ENCODE results near the gene ALPI.
"Not testable (repeated sequence)": the region's sequence is repeated elsewhere in the genome, so short reads cannot be mapped to it uniquely, and the experiment has no call there.

Gene ALPI

DNA sequence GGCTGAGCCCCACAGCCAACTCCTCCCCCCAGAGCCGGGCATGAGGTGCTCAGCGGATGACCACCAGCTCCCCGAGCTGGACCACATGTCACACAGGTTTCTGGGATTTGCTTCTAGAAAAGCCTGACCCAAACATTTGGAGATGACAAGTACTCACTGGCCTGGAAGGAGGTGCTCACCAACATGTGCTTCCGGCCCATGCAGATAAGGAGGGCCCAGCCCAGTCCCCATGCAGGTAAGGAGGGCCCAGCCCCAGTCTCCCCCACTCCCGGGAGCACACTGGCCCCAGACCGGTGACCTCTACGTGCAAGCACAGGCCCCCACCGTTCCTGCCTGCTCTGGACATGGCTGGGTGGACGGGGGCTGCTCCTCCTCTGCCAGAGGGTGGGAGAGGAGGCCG is 14.0 kb upstream of the ALPI start:
- not testable (repeated sequence) for DNase-seq (ENCODE audit: low spot score)

DNA sequence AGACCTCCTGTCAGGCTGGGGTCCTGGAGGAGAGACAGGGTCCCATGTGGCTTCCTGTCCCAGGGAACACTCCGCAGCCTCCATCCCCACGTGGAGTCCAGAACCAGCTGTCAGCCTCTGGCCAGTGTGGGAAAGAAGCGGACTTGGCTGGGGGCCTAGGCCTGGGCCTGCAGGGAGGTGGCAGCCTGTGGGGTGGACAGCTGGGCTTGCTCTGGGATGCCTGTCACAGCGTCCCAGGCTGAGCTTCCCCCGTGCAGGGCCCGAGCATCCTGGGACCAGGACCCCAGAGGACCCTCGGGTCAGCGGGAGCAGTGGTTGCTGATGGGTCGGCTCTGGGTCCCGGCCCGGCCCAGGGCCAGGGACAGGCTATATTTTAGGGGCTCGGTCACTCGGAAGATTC is 13.5 kb upstream of the ALPI start:
- not testable (repeated sequence) for DNase-seq (ENCODE audit: low spot score)

DNA sequence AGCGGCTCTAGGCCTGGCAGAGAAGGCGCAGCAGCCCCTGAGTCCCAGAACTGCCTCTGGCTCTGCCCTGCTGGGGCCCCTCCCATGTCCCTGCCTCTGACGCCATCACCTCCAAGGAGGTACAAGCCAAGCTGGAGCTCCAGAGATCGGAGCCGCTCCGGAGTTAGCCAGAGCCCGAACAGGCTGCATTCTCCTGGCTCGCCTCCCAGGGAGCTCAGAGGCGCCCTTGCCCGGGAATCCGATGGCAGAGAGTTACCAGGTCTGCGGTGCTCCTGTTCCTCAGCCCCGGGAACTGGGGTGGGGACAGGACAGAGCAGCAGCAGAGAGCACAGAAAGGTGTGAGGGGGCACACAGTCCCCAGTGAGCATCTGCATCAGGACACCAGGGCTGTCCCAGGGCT is 12.9 kb upstream of the ALPI start:
- not testable (repeated sequence) for DNase-seq (ENCODE audit: low spot score)

DNA sequence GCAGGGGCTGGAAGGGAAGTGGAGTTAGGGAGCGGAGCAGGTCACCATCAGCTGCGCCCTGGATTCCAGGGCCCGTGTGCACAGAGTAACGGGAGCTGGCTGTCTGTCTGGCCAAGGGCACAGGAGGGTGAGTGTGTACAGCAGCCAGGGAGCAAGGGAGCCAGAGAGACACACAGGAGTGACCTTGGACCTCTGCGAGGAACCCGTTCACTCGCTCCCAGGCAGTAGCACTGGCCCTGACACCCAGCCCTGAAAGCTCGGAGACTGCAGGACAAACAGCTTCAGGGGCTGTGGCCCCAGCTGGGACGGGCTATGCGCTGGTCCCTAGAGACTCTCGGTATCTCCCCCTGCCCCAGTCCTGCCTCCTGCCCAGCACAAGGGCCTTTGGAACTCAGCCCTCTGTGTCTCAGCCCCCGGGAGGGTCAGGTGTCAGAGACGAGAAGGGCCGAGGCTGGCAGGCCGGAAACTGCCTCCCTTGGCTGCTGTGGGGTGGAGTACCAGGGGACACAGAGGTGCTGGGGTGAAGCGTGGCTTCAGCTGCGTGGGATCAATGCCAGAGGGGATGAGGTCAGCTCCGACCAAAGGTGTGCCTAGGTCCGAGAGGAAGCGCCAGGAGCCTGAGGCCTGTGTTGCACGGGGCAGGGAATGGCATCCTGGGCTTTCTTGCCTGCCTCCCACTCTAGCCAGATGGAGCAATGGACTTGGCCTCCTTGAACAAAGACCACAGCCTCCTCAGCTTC is 12.1 kb upstream of the ALPI start:
- not testable (repeated sequence) for DNase-seq (ENCODE audit: low spot score)

DNA sequence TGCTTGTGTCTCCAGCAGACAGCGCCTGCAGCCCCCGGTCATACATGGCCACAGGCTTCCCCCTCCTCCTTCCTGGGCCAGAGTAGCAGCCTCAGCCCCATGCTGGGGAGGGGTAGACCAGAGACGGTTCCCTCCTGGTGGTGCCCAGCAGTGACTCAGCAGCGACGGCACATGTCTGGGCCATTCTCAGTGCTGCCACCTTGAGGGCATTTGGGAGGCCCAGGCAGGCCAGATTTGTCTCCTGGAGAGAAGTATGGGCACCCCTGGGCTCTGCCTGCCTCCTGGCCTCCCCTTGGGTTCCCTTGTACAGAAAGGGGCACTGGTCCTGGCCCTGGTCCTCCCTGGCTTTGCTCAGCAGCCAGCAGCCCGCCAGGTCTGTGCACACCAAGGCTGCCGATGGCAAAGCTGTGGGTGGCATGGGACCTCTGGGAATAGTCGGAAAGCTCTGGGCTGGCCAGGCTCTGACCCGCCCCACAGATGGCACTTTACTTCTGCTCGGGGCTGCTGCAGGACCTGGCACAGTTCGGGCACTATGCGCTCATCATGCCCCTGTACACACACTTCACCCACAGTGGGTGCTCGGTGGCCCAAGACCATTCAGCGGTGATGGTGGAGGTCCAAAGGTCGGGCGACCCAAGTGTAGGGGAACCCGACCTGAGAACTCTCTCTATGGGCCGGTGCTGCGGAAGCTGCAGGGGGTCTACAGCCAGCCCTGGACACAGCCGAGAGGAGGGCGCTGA is 11.4 kb upstream of the ALPI start:
- DNase-seq (ENCODE audit: low spot score), result peak; percentile 59

DNA sequence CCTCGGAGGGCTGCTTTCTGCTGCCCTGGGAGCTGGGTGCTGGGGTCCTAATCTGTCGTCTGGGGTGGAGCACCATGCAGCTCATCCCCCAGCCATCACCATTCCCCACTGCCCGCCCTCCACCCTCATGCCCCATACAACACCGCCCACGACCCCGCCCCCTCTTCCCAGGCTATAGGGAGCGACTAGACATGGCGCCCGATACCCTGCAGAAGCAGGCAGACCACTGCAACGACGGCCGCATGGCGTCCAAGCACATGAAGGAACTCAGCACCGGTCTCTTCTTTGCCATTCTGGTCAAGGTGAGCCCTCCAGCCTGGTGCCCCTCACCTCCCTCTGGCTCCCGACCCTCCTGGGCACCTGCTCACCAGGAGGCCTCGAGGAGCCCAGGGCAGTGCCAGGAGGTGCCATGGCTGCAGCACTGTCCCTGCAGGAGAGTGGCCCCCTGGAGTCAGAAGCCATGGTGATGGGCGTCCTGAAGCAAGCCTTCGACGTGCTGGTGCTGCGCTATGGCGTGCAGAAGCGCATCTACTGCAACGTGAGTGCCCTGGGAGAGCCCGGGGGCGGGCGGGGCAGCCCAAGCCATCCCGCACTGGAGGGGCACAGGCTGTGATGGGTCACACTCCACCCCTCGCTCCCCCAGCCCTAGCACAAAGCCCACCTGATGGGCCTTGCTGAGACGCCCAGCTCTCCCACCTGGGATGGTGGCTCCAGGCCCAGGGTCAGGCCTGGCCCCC is 10.6 kb upstream of the ALPI start:
- DNase-seq (ENCODE audit: low spot score), result not testable (repeated sequence)

DNA sequence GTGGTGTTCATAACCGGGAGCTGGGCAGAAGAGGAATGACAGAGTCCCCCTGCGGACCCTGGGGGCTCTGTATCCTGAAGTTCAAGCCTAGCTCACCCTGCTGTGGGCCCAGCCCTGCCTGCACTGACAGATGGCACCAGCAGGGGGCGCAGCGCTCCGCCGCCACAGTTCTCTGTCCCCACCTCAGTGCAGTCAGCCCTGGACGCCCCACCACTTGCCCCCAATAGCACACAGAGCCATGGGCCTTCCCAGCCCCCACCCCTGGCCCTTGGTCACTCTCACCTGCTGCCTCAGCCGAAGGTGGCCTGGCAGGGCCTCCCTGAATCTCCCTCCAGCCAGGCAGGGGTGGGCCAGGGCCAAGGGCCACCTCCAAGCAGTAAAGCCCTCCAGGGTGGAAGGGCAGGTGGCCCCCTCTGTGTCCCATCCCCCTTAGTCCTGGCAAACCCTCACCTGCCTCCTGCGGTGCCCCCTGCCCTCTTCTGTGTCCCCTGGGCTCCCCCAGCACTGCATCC is 9.6 kb upstream of the ALPI start:
- DNase-seq (ENCODE audit: low spot score), result not testable (repeated sequence)

DNA sequence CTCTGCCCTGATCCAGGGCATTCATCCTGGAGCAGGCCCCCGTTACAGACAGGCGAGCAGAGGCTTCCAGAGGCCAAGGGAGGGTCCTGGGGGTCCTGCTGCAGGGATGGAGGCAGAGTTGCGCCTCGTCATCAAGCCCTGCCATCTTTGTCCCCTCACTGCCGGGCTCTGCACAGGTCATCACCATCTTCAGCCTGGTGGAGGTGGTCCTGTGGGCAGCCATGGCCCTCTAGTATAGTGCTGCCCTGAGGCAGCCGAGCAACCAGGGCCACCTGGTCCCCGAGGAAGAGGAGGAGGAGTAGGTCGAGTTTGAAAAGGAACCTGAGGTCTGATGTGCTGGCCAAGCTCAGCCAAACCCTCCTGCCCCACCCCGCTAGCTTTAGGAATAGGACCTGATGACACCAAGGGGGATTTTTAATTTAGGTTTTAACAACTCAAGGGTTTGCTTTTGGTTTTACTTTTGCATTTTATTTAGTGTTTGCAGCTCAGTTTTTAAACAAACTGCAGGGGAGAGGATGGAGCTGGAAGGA is 8.8 kb upstream of the ALPI start:
- no peak for DNase-seq (ENCODE audit: low spot score)

DNA sequence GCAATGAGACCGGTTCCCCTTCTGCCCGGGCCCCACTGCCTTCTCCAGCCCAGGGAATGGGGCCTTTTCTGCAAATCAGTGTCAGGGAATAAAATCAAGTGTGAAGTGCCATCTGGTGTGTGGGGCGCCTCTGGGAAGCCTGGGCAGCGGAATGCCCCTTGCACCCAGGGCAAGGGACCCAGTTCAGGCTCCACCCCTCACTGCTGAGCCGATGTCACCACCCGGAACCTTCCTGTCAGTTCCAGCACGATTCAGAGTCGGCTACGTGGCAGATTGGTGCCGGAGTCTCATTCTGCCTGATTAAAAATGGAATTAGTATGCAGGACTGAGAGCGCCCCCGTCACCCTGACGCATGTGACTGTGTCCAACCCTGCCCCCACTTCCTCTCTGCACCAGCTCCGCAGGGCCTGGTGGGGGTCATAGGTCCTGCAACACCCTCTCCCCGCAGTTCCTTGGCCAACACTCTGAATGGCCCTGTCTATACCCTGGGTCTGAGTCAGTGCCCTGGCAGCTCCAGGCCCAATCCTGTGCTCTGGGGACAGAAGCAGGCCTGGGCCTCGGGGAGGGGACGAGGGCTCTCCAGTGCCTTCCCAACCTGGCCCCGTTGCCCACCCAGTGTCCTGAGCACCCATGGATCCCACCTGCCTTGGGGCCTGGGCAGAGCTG is 8.2 kb upstream of the ALPI start:
- no peak for DNase-seq (ENCODE audit: low spot score)

DNA sequence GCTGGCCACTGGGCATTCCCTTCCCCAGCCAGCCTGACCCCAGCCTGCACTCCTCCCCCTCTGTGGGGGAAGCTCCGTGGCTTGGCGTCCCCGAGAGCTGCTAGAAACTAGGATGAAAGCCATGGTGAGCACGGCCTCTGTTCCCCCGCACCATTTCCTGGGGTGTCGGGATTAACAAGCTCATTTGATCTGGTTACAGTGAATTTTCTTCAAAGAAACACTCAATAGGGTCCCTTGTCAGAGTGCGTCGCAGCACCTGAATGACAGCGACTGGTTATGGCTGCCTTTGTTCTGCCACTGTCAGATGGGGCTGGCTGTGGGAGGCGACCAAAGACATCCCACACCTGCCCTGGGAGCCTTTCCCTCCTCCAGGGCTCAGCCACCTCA is 7.7 kb upstream of the ALPI start:
- no peak for DNase-seq (ENCODE audit: low spot score)

DNA sequence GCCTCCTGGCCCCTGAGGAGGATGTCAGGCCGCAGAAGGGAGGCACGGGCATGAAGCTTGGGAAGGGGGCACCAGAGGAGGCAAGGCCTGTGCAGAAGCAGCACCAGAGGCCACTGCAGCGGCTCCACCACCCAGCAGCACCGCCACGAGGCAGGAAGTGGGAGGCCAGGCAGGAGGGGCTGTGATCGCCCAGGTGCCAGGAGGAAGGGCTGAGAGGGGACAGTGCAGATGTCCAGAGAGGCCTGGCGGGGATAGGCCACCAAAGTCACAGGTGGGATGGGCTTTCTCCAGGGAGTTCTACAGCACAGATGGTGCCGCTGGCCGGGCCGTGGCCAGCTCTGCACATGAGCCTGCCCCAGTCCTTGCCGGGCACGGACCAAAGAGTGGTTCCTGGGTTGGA is 6.0 kb upstream of the ALPI start:
- no peak for DNase-seq (ENCODE audit: low spot score)

DNA sequence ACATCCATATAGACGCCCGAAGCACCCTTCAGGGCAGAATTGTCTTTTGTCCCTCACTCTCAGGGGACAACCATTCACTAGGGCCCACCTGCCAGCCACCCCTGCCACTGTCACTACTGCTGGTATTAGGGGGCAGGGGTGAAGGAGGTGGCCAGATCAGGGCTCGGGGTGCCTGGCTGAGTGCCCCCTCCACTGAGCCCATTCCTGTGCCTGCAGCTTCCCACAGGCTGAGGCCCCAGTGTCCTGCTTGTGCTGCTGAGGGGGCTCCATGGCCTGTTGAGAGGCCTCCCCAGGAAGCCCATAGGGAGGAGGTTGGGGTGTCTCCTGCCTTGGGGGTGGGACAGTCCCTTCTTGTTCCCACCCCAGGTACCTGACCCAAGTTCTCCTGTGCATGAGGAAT is 4.3 kb upstream of the ALPI start:
- DNase-seq (ENCODE audit: low spot score), result not testable (repeated sequence)

DNA sequence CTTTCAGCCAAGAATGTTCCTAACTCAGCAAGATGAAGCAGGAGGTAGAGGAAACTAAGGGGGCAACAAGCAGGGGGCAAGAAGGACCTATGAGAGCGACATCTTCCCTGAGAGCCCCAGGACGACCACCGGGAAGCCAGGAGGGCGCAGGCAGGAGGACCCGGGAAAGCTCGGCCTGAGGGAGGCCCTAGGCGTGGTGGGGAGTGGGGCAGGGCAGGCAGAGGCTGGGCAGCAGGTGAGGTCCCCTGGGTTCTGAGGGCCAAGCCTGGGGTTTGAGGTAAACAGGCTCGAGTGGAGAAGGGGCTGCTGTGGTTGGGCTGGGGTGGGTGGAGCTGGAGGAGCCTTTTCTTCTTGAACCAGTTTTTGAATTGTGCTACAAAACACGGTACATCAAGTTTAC is 1.3 kb upstream of the ALPI start:
- DNase-seq (ENCODE audit: low spot score), result no peak

DNA sequence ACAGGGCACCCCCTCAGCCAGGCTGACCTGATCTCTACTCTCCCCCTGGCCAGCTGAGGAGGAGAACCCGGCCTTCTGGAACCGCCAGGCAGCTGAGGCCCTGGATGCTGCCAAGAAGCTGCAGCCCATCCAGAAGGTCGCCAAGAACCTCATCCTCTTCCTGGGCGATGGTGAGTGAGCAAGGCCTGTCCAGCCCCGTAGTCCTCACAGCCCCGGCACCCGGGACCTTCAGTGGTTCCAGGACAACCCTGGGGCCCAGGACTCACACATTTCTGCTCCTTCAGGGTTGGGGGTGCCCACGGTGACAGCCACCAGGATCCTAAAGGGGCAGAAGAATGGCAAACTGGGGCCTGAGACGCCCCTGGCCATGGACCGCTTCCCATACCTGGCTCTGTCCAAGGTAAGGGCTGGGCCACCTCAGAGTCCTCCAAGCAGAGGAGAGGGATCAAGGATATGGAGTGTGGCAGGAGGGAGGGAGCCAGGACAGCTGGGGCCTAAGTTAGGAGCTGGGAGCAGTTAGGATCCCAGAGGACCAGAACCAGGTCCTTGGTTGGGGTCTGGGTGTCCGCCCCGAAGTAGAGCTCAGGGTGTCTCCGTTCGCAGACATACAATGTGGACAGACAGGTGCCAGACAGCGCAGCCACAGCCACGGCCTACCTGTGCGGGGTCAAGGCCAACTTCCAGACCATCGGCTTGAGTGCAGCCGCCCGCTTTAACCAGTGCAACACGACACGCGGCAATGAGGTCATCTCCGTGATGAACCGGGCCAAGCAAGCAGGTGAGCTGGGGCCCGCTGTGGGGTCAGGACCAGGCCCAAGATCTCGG is 555 bp downstream of the ALPI start:
- DNase-seq (ENCODE audit: low spot score), result no peak

DNA sequence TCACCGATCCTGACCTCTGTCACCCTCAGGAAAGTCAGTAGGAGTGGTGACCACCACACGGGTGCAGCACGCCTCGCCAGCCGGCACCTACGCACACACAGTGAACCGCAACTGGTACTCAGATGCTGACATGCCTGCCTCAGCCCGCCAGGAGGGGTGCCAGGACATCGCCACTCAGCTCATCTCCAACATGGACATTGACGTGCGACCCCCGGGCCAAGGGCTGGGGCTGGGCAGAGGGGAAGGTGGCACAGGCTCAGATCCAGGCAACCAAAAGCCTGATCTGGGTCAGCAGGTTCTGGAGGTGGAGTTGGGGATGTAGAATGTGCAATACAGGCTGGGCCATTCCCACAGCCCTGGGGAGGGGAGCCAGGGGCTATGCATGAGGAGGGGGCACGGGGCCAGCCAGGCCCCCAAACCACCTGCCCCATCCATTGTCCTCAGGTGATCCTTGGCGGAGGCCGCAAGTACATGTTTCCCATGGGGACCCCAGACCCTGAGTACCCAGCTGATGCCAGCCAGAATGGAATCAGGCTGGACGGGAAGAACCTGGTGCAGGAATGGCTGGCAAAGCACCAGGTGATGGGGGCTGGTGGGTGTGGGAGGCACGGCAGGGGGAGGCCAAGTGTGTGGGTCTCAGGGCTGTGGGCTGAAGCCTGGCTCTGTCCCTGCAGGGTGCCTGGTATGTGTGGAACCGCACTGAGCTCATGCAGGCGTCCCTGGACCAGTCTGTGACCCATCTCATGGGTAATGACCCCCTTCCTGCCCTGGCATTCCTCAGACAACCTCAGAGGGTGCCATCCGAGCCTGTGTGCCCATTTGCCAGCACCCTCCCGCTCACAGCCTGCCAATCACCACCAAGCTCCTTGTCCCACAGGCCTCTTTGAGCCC is 1.4 kb downstream of the ALPI start:
- DNase-seq (ENCODE audit: low spot score), result no peak

DNA sequence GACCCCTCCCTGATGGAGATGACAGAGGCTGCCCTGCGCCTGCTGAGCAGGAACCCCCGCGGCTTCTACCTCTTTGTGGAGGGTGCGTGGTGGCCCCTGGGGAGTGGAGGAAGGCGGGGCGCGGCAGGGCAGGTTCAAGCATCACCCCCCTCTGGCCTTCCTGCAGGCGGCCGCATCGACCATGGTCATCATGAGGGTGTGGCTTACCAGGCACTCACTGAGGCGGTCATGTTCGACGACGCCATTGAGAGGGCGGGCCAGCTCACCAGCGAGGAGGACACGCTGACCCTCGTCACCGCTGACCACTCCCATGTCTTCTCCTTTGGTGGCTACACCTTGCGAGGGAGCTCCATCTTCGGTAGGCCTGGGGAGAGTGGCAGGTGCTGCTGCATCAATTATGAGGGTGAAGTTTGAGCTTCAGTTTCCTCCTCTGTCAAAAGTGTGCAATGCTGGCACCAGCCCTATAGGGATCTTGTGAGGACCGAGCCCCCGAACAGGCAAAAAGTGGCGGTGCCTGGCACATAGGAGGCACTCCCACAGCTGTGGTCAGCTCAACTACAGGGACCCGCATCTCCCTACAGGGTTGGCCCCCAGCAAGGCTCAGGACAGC is 2.2 kb downstream of the ALPI start:
- no peak for DNase-seq (ENCODE audit: low spot score)

DNA sequence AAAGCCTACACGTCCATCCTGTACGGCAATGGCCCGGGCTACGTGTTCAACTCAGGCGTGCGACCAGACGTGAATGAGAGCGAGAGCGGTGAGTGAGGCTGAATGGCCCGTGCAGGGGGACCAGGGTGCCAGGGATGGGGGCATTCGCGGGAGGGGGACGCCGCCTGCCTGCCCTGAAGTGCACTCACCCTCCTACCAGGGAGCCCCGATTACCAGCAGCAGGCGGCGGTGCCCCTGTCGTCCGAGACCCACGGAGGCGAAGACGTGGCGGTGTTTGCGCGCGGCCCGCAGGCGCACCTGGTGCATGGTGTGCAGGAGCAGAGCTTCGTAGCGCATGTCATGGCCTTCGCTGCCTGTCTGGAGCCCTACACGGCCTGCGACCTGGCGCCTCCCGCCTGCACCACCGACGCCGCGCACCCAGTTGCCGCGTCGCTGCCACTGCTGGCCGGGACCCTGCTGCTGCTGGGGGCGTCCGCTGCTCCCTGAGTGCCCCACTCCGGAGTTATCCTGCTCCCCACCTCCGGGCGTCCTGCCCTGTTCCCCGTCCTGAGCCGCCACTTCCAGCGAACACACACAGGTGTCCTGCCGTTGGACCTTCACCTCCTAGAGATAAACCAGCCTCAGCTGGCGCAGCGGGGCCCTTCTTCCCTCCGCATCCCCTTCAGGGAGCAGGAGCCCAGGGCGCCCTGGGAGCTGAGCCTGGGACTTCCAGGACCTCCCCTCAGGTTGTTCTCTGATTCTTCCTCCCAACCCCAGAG is 2.9 kb downstream of the ALPI start:
- DNase-seq (ENCODE audit: low spot score), result no peak

DNA sequence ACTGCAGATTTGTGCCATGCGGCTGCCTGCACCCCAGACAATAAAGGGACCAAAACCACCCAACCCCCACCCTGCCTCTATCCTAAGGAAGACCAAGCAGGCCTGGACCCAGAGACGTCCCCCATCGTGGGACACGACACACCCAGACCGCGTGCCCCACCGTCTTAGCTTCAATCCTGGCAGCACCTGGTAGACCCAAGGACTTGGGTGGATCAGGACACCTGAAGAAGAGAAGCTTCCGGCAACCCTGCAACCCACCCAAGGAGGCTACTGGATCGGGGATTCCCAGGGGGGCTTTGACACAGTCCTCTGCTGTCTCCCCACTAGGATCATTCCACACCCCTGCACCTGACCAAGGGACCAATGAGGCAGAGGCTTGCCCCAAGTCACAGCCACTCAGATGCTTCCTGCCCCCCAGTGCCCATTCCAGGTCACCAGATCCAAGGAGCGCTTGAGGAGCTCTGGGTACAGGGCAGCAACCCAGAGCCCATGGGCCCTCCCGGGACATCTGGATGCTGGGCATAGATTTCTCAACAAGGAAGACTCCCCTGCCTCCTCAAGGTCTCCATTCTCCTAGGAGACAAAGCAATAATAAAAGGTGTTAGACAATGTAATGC is 3.6 kb downstream of the ALPI start:
- no peak for DNase-seq (ENCODE audit: low spot score)

Data from HuH-7 (cell line).